HUES48 (cell line): ENCODE measurements around the gene C4orf51.
A peak's percentile ranks its signal among the peaks of the same experiment; 100 is the strongest.
"Not testable (repeated sequence)": the region's sequence is repeated elsewhere in the genome, so short reads cannot be mapped to it uniquely, and the experiment has no call there.

Experiments used
- H3K27ac ChIP-seq: one replicate; pipeline ENCODE4 v1.7.0; 2013; ENCODE audit warnings: low read depth, low read length, inconsistent platforms
- H3K27me3 ChIP-seq: 2 replicates; pipeline ENCODE4 v1.6.1; 2013; ENCODE audit warnings: mild to moderate bottlenecking, low read length; ENCODE audit not compliant: control insufficient read depth, insufficient read depth
- H3K36me3 ChIP-seq: 2 replicates; pipeline ENCODE4 v1.6.1; 2013; ENCODE audit warnings: low read length; ENCODE audit not compliant: control insufficient read depth, insufficient read depth
- H3K4me1 ChIP-seq: 2 replicates; pipeline ENCODE4 v1.6.1; 2013; ENCODE audit warnings: mild to moderate bottlenecking, low read length; ENCODE audit not compliant: control insufficient read depth, insufficient read depth
- H3K4me3 ChIP-seq: 2 replicates; pipeline ENCODE4 v1.5.1; 2013; ENCODE audit warnings: mild to moderate bottlenecking, low read depth, low read length
- H3K9ac ChIP-seq: 2 replicates; pipeline ENCODE4 v1.6.1; 2013; ENCODE audit warnings: mild to moderate bottlenecking, low read depth, low read length, moderate library complexity
- H3K9me3 ChIP-seq: 2 replicates; pipeline ENCODE4 v1.6.1; 2013; ENCODE audit warnings: low read length; ENCODE audit not compliant: control insufficient read depth, insufficient read depth

C4orf51 gene

DNA sequence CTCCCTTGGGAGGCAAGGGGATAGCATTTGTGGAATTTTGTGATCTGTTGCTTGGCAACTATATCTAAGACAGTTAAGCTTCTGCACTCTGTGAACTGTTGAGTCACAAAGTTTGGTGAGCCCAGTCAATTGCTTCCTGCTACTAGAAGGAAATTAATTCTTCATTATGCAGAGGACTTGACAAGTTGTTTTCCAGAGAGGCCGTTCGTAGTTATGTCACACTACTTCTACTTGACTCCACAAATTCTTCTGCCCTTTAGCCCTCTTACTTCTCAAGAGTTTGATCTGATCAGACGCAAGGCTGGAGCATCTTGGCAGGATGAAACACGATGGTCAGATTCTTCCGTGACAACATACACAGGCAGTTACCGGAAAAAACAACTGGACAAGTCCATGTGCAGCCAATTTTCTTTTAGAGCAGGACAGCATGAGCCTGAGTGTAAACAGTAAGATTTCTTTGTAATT, at the start of gene C4orf51:
Gene C4orf51, plus strand, starts transcription at position 156 of the 465 bp plus-strand sequence. Its CDS starts 58 bp downstream, at position 214.
- H3K36me3 ChIP-seq: no peaks in the 10 kb centered on the region
- H3K4me1 ChIP-seq: no peaks in the 10 kb centered on the region; the same call in 1 of the 2 replicates
- H3K27ac ChIP-seq: peak within 1 kb of the TSS; percentile 59
- no peak within 1 kb of the TSS for H3K9ac ChIP-seq
- H3K4me3 ChIP-seq: no peak within 1 kb of the TSS
- H3K9me3 ChIP-seq: peaks cover 4% of the 10 kb centered on the region; the same call in 1 of the 2 replicates
- no peaks in the 10 kb centered on the region for H3K27me3 ChIP-seq

DNA sequence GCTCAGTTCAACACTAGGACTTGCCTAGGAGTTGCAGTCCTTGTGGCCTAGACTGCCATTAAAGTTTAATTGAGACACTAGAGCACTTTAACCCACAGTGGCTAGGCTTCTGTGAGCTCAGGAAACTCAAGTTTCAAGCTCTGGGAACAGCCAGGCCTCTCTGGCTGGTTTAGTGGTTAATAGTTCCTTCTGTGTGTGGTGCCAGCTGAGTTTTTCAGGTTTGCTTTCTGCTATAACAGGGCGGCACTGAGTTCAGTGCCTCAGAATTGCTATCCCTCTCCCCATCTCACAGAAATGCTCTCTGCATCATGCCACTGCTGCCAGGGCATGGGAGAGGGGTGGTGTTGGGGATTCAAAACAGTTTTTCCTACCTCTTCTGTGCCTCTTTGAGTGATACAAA, 44.8 kb upstream of the C4orf51 start:
- Histone ChIP-seq H3K4me1 (peaks cover 17% of the 10 kb centered on the region), H3K9me3 (no peaks in the 10 kb centered on the region), H3K9ac (no peak overlapping the region), H3K36me3 (no peaks in the 10 kb centered on the region), H3K27ac (no peak overlapping the region), H3K4me3 (no peak overlapping the region), H3K27me3 (no peaks in the 10 kb centered on the region)

GRCh38 chr4:145635630-145636029, 44.3 kb upstream of the C4orf51 start:
- Histone ChIP-seq H3K4me3 (no peak overlapping the region), H3K27me3 (no peaks in the 10 kb centered on the region), H3K27ac (no peak overlapping the region), H3K9me3 (no peaks in the 10 kb centered on the region), H3K36me3 (no peaks in the 10 kb centered on the region), H3K9ac (no peak overlapping the region), H3K4me1 (peaks cover 17% of the 10 kb centered on the region)

DNA sequence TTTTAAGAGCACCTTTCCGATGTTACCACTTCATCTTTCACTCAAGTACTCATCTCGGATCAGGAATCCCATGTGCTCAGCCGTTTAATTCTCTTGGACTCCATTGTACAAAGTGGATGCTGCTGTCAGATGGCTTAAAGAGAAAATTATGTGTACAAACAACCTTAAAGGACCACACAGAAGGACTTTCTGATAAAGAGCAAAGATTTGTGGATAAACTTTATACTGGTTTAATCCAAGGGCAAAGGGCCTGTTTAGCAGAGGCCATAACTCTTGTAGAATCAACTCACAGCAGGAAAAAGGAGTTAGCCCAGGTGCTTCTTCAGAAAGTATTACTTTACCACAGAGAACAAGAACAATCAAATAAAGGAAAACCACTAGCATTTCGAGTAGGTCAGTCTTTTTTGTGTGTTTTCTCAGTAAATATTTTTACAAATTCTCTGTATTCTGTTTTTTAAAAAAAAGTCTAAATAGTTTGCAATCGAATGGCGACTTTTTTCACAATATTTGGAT, 40.7 kb upstream of the C4orf51 start:
- Histone ChIP-seq H3K27me3 (no peaks in the 10 kb centered on the region), H3K9ac (no peak overlapping the region), H3K4me1 (peaks cover 17% of the 10 kb centered on the region), H3K36me3 (no peaks in the 10 kb centered on the region), H3K9me3 (no peaks in the 10 kb centered on the region), H3K27ac (no peak overlapping the region), H3K4me3 (no peak overlapping the region)

DNA sequence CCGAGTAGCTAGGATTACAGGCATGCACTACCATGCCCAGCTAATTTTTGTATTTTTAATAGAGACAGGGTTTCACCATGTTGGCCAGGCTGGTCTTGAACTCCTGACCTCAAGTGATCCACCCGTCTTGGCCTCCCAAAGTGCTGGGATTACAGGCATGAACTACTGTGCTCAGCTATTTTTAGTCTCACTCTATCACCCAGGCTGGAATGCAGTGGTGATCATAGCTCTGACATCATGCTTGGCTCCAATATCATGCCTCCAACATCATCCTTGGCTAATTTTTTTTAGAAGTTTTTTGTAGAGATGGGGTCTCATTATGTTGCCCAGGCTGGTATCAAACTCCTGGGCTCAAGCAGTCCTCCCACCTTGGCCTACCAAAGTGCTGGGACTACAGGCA, 39.7 kb upstream of the C4orf51 start:
- H3K27me3 ChIP-seq, H3K4me3 ChIP-seq, H3K36me3 ChIP-seq, H3K9ac ChIP-seq, H3K9me3 ChIP-seq, H3K27ac ChIP-seq: not testable (repeated sequence)
- peaks cover 16% of the 10 kb centered on the region for H3K4me1 ChIP-seq

- H3K4me1 ChIP-seq: peaks cover 11% of the 10 kb centered on the region; the same call in 1 of the 2 replicates
Observed at GRCh38 chr4:145643295-145643694, 36.7 kb upstream of the C4orf51 start.

DNA sequence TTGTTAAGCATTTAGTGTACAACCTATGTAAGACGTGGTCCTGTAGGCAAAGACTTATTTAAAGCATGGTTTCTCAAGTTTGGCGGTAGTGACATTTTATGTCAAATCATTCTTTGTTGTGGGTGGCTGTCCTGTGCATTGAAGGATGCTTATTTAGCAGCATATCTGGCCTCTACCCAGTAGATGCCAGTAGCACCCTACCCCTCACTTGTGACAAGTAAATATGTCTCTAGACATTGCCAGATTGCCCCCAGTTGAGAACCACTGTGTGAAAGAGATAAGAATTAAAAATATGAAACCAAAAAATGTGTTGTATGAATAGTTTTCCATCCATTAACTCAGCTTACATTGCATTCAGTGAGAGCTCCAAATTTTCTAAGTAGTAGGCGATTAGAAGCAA, 35.2 kb upstream of the C4orf51 start:
- Histone ChIP-seq H3K36me3 (no peaks in the 10 kb centered on the region), H3K27me3 (no peaks in the 10 kb centered on the region), H3K9ac (no peak overlapping the region), H3K4me1 (no peaks in the 10 kb centered on the region), H3K9me3 (no peaks in the 10 kb centered on the region), H3K4me3 (no peak overlapping the region), H3K27ac (no peak overlapping the region)

More at GRCh38 chr4:145643295-145643694, 36.7 kb upstream of the C4orf51 start:
- H3K27ac ChIP-seq: no peak overlapping the region
- H3K36me3 ChIP-seq: no peaks in the 10 kb centered on the region
- H3K9ac ChIP-seq: no peak overlapping the region
- H3K9me3 ChIP-seq: no peaks in the 10 kb centered on the region
- no peak overlapping the region for H3K4me3 ChIP-seq
- H3K27me3 ChIP-seq: no peaks in the 10 kb centered on the region

DNA sequence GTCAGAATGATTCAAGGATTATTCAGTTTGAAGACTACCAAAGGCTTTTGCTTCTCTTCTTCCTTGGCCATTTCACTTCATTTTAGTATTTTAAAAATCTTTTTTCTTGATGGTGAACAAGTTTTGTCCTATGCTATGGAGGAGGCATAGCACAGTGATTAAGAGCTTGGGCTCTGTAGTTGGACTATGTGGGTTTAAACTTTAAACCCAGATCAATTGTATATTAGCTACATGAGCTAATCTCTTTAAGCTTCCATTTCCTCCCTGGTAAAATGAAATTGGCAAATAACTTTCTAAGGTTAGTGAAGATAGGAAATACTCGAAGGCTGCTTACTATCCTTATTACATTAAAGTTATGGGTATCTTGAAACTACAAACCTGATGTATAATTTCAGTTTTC, 23.8 kb upstream of the C4orf51 start:
- H3K9me3 ChIP-seq: no peaks in the 10 kb centered on the region
- H3K4me1 ChIP-seq: no peaks in the 10 kb centered on the region
- no peaks in the 10 kb centered on the region for H3K27me3 ChIP-seq
- no peak overlapping the region for H3K4me3 ChIP-seq
- H3K9ac ChIP-seq: no peak overlapping the region
- H3K36me3 ChIP-seq: no peaks in the 10 kb centered on the region
- H3K27ac ChIP-seq: no peak overlapping the region

DNA sequence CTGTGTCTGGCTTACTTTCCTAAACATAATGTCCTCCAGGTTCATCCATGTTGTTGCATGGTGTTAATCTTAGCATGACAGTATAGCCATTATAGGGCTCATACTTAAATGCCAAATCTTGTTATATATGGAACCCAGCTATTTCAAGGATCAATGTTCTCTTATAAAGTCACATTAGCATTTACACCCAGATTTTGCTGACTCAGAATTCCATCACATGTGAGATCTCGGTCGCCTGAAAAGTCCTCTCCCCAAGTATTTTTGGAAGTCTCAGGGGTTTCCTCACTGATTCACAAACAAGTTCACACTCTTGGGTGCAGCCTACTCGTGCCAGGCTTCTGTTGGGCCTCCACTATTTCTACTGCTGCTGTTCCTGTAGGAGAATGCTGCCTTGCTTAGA, 19.9 kb upstream of the C4orf51 start:
- Histone ChIP-seq H3K4me3 (no peak overlapping the region), H3K36me3 (no peaks in the 10 kb centered on the region), H3K4me1 (no peaks in the 10 kb centered on the region), H3K9ac (no peak overlapping the region), H3K27ac (no peak overlapping the region), H3K27me3 (no peaks in the 10 kb centered on the region), H3K9me3 (no peaks in the 10 kb centered on the region)

DNA sequence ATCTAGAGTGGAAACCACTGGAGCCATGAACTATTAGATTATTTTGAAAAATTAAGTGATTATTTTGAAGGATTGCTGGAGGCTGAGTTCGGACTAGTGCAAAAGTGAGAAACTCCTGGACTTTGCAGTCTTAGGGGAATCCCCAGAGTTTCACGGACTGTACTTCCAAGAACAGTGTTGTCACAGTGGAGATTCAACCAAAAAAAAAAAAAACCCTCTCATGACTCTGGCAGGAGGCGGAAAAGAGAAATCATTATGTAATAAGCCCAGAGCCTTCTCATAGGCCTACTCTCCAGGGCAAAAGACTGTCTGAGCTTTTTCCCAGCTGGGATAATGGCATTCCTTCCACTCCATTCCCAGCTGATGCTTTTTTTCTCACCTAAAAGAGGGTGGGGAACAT, 16.8 kb upstream of the C4orf51 start:
- no peak overlapping the region for H3K27ac ChIP-seq

DNA sequence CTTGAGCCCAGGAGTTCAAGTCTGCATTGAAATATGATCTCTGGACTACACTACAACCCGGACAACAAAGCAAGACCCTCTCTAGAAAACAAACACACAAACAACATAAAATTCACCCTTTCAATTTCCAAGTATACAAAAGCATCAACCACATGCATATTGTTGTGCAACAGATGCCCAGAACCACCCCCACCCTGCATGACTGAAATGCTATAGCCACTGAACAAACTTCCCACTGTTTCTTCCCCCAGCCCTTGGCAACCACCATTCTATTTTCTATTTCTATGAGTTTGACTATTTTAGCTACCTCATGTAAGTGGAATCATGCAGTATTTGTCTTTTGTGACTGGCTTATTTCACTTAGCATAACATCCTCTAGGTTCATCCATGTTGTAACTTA, 14.2 kb upstream of the C4orf51 start:
- no peaks in the 10 kb centered on the region for H3K9me3 ChIP-seq
- H3K27ac ChIP-seq: no peak overlapping the region
- H3K4me3 ChIP-seq: no peak overlapping the region
- no peaks in the 10 kb centered on the region for H3K27me3 ChIP-seq
- H3K4me1 ChIP-seq: no peaks in the 10 kb centered on the region
- no peaks in the 10 kb centered on the region for H3K36me3 ChIP-seq
- no peak overlapping the region for H3K9ac ChIP-seq

More for the DNA sequence above, 16.8 kb upstream of the C4orf51 start:
- Histone ChIP-seq H3K27me3 (no peaks in the 10 kb centered on the region), H3K9ac (no peak overlapping the region), H3K36me3 (no peaks in the 10 kb centered on the region), H3K4me1 (no peaks in the 10 kb centered on the region), H3K4me3 (no peak overlapping the region), H3K9me3 (no peaks in the 10 kb centered on the region)
